DMS 273 treated with DMSO at 0.1 percent for 48 hours (cell line): ENCODE measurements around the gene HTRA1.

Experiments
- DNase-seq: peaks from one replicate; lab custom pipeline; 2025; lab: John Stamatoyannopoulos, UW

HTRA1 gene

DNA sequence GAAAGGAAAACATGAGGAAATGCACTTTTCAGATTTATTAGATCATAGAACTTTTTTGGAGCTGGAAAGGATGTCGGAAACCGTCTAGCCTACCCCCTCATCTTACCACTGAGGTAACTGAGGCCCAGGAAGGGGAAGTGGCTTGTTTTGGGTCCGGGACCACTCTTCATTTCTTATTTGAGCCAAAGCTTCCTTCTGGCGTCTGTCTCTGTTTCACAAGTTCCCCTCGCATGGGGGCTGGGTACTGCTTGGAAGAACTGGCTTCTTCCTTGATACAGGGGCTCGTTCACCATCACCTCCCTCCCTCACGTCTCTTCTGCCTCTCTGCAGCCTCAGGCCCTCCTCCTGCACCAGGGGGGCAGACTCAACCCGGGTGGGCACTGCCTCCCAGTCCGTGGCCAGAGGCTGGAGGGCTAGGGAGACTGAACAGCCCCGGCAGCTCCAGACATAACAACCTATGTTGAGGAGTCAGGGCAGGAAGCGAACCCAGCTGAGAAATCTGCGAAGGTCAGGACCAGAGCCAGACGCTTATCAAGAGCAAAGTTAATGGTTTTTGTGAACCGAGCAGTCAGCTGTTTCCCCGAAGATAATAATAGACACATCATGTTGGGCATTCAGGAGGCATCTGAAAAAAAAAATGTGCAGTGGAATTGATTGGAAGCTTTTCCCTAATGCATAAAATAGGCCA is 12.9 kb downstream of the HTRA1 start:
- DNase-seq: no peak

DNA sequence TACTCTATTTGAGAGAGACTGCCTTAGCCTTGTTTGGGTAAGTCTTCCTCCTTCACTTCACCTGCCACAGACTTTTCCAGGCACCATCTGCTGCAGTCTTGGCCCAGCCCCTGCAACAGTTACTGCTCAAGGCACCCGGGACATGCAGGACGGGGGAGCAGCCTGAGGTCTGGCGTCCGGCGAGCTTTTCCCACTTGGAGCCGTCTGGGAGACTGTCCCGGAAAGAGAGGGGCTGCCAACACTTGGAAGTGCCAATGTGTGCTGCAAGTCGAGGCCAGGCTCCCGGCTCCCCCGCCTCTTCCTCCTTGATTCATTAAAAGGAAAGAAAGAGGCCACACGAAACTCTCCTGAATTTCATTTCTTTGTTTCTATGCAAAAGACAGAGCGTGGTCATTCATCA is 13.7 kb downstream of the HTRA1 start:
- no peak for DNase-seq

DNA sequence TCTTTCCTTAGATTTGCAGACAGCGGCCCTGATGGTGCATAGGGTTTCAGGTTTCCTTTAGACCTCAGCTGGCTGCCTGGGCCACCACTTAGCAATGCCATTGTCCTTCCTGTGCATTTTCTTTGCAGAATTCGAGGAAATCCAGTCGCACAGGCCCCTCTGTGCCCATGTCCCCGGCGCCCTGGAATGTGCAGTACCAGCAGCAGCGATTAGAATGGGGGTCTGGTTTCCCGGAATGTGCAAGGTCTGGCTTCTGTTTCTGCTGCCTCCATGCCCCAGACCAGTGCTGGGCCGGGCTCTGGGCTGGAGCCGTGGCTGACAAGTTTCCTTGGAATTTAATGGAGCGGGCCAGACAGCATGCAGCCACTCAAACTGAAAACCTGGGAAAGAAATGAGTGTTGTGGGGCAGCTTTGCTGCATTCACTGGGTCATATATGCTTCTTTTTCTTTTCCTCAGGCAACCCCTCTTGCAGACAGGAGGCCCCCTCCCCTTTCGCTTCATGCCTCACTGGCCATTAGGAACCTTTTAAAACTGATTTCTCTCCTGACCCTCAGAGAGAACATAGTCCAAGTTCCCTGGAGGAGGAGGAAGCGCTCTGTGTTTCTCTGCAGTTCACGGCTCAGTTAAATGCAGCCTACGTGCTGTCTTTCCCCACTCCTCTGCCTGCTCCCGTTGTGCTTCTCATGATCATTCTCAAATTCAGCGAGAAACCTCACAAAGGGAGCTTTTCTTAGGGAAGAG is 14.4 kb downstream of the HTRA1 start:
- no peak for DNase-seq

DNA sequence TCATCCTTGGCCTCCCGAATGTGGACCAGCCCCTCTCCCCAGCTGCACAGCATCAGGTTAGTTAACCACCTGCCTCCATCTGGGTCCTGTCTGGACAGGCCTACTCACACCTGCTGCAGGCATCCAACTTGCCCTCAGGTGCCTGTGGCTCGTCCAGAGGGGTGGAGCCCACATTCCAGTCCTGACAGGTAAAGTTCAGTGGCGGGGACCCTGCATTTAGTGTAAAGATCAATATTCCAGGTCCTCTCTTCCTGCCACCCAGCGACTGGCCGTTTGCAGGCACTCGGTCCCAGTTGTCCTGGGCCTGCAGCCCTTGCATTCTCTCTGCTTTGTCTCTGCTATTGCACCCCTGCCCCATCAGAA is 15.0 kb downstream of the HTRA1 start:
- no peak for DNase-seq

DNA sequence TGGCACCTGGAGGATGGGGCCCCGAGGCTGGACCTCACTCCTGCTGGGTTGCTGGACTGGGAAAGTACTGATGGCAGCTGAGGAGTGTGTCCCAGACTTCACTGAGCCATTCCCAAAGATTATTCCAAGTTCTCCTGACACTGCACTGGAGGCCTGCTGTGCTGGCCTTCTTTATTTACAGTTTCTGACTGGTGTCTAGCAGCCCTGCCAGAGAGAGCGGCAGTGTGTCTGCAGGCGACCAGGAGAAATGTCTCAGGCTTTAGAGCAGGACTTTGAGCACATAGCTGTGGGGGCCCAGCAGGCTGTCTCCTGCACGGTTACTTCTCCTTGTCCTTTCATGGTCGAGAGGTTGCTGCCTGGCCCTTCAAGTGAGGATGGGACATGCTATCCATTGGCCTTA is 16.1 kb downstream of the HTRA1 start:
- DNase-seq: no peak

DNA sequence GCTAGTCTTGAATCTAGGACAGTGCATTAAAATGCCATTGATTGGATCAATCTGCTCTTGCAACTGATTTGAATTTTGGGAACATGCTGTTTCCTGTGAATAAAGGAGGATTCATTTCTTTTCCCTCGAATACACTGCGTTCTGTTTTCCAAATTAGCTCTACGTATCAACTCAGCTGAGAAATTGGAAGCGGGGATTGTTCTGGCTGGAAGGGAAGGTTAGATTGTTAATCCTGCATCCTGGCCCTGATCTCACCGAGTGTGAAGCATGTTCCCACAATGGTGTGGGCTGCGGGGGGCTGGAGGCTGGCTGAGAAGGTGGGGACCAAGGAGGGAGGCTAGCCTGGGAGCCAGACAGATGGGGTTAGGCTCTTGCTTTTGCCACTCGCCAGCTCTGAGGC is 17.6 kb downstream of the HTRA1 start:
- no peak for DNase-seq

DNA sequence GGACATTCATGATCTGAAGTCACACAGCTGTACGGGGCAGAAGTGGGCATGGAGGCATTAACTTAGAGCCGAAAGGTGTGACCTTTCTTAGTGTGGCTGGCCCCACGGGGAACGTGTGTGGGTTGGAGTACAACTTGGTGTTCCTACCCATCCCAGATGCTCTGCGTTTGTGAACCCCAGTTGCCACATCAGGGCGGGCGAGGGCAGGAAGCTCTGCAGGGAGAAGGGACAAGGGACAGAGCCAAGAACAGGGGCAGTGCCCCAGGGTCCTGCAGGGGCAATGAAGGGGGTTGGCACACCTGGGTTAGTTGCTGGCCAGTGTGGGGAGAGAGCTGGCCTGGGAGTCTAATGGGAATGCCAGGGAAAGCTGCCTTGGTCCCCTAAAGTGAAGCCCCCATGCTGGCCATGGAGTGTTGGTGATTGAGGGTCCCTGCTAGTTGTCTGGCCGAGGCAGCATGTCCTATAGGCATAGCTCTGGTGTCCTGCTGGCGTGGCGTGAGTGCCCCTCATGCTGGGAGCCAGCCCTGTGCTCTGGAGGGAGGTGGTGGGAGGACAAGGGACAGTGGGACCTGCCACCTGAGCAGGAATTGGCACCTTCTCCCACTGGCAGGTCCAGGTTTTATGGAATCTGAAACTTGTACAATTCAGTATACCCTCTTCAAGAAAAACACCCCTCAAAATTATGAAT is 18.9 kb downstream of the HTRA1 start:
- no peak for DNase-seq

DNA sequence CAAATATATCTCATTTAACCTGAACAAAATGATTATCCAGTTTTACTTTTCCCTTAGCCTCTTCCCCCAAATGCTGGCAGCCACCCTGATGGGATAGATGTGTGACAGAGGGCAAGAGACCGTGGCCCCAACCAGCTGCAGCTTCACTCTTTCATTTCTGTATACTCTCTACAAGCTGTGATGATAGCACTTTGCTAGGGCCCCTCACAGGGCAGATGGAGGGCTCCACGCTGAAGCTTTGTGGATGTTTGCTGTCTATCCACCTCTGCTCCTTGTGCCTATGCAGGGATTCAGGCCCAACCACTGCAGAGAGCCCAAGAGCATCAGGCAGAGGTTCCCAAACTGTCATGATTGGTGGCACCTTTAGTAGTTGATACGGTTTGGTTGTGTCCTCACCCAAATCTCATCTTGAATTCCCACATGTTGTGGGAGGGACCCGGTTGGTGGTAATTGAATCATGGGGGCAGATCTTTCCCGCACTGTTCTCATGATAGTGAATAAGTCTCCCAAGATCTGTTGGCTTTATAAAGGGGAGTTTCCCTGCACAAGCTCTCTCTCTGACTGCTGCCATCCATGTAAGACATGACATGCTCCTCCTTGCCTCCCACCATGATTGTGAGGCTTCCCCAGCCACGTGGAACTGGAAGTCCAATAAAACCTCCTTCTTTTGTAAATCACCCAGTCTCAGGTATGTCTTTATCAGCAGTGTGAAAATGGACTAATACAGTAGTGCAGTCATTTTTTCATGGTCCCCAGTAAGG is 20.1 kb downstream of the HTRA1 start:
- DNase-seq: no peak

DNA sequence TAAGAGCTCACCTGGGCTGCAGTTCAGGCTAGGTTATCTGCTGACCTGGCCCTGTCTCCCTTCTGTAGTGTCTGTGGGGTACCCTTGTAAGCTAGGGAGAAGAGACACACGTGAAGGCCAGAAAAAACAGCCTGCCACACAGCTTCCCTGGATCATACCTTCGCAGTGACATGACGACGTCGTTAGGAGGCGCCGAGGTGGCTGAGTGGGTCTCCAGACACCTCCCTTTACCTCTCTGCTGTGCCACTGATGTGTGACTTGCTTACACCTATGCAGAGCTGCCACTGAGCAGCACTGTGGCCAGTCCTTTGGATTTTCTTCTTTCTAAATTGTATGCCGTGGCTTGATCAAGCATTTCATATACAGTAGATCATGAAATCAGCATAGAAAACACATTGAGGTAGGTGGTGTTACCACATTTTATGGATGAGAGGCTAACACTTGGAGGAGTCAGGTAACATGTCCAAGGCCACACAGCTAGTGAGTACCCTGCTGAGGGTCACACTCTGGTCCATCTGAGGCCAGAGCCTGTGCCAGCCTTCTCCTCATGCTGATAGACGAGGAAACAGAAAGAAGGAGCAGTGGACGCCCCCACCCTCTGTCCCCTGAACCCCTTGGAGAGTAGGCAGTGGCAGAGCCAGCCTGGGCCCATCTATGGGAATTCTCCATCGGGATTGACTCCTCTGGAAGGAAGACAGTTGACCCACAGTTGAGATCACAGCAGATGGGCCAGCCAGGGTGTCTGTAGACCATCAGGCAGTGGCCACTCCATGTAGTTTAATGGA is 23.1 kb downstream of the HTRA1 start:
- no peak for DNase-seq

DNA sequence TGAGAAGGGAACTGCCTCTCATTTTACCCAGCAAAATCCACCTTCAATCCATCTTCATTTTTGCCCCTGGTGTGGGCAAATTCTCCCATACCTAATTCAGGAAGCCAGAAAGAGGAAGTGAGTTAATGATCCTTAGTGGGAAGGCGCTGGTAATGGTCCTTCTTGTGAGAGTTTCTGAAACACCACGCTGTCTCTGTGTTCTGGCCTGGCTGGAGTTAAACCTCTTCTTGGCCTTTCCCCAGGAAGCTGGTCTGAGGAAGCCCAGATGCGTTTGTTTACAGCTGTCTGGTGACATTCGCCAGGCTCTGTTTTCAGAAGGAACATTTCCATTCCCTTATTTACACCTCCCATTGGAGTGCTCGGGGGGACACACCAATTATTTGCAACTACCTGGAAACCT is 24.3 kb downstream of the HTRA1 start:
- no peak for DNase-seq

DNA sequence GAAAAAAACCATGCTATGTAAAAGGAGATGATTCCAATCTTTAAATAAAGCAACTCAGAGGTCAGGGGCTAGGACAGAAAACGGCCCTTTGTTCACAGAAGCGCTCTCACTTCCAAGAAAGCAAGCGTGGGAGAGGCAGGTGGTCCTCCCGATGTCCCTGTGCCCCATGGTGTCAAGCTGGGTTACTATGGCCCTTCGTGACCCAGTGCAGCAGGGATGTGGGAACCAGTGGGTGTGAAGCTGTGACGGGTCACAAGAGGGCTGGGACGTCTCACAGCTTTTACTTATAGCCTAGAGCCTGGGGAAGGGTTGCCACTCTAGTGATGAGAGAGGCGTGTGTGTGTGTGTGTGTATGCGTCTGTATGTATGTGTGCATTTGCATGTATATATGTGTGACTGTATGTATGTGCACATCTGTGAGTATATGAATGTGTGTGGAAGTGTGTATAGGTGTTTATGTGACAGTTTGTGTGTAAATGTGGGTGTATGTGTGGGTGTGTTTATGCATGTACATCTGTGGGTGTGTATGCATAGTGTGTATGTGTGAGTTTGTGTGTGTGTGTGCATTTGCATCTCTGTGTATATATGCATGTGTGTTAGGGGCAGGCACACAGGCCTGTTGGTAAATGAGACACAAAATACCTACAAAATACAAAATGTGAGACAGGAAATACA is 25.2 kb downstream of the HTRA1 start:
- no peak for DNase-seq

DNA sequence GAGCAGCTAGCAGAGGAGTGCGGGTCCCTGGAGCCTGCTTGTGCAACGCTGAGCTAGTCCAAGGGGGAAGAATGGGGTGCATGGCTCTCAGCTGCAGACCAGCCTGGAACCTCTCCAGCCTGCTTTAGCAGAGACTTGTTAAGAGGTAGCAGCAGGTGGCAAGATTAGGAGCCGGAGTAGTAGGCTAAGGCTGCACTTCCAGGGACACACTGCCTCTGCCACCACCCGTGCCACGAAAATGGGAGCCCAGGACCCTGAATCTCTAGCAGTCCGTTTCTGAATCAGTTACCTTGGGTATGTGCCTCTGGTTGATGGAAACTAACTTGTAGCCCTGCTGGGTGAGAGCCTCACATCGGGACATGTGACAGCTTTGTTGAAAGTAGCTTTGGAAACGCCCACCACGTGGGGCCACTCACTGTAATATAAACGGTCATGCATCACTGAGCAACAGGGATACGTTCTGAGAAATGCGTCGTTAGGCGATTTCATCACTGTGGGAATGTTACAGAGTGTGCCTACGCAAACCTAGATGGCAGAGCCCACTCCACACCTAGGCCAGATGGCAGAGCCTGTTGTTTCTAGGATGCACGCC is 25.9 kb downstream of the HTRA1 start:
- no peak for DNase-seq

DNA sequence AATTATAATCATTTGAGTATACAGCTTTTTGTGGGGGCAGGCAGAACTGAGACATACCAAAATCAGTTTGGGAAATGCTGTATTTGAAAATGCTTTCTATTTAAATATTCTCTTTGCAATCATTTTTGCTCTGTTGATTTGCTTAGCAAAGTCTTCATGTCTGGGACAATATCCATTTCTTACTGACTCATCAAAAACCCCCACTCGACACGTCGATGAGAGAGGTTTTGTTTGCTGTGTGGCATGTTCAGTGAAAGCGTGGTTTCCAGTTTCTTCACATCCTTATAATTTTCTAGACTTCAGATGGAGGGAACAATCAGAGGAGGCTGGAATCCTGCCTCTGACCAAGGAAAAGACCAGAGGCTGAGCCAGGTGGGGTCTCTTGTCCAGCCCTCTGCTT is 28.9 kb downstream of the HTRA1 start:
- DNase-seq: no peak

DNA sequence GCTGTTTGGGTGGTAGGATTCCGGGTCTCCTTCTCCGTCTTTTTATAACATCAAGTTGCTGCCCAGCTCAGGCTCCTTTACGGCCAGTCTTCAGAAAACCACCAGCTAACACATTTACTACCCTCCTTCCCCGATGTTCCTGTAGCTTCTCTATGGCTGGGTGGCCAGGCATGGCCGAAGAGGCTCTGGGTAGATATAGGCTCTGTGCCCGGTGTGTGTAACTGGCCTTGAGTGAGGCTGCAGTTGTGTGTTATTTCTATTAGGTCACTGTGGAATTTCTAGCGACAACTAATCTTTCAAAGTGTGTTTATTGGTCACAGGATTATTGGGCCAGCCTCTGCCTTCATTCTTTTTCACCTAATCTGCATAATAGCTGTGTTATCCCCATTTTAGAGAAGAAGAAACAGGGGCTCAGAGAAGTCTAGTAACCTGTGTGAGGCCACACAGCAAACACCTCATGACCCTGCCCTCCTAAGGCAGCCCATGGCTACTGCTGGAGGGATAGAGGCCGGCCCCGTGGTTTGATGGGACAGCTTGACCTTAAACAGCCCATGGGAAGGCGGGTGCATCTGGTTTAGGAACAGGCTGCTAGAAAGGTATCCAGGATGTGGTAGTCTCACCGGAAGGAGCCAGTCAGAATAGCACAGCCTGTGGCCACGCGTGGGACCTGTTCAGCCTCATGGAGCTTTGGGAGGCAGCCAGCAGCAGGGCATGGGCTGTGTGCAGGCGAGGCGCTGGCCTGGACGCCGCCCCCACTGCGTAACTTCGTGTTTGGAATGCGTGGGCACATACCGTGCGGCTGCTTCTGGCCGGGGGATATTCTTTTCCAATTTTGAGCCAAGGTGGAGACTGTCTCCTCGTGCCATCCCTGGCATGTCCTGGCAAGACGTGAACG is 29.7 kb downstream of the HTRA1 start:
- DNase-seq: no peak

DNA sequence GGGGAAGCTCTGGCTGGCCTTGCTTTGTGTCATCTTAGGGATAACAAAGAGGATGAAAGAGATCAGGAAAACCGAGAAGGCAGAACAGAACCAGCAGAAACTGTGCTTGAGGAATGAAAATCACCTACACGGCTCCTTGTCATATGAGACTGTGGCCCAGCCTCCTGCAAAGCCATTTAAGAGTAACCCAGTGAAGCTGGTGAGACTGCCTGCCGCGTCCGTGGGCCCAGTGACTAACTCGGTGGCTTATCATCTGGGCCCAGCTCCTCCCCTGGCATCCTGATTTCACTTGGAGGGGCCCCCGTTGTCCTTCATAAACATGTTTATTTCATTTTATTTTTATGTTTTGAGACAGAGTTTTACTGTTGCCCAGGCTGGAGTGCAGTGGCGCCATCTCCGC is 30.7 kb downstream of the HTRA1 start:
- no peak for DNase-seq

DNA sequence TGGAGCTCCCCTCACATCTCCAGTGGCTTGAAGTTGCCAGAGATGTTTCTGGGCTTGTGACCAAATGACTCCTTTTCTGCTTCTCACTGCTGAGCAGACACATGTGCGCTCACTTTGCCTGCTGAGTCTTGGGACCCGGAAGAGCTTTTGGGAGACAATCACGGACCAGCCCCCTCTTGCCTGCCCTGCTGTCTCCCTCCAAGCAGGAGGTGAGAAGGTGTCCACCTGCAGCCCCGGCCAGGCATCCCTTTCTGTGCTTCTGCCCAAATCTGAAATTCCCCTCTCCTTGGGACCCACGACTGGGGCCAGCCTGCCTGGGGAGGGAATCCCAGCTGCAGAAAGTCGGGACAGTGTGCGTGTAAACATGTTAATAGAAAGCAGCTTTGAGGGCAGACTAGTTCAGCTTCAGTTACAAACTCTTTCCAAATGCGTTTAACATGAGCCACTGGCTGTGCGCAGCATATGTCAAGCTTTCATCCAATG is 31.7 kb downstream of the HTRA1 start:
- DNase-seq: no peak

DNA sequence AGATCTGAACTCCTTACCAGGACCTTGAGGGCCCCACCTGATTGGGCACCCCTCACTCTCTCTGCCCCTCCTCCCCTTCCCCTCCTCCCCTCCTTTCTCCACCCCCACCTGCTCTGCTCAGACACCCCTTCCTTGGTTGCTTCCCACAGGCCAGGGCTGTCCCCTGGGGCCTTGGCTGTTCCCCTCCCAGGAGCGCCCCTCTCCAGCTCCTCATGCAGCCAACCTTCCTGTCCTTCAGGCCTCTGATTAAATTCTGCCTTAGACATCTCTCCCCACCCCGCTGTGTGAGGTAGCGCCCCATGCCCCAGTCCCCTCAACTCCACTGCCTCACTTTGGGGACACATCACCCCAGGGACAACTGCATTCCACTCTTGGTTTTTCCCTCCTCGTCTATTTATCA is 32.4 kb downstream of the HTRA1 start:
- no peak for DNase-seq

DNA sequence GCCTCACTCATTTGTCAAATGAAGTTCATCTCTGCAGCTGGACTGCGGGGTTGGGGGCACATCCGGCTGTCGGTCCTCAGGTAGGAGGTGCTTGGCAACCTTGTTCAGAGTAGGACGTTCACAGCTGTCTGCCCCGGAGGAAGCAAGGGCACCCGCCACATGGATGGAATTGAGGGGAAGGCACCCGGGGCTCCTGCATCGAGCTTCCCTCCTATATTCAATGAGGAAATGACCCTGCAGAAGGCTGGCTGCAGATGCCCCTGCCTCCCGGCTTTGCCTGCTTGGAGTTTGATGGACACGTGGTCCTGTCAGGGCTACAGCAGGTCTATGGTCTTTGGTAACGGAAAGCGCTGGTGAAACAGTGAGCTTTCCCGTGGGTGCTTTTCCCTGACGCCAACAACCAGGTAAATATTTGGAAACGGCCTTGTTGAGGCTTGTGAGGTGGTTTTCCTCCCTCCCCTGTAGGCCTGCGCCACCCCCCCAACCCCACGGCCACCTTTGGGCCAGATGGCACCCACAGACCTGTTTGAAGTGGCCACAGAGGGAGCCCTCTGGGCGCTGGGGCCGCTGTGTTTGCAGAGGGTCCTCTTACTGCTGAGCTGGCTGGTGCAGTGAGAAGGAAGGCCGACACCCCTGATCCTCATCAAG is 32.9 kb downstream of the HTRA1 start:
- DNase-seq: no peak

DNA sequence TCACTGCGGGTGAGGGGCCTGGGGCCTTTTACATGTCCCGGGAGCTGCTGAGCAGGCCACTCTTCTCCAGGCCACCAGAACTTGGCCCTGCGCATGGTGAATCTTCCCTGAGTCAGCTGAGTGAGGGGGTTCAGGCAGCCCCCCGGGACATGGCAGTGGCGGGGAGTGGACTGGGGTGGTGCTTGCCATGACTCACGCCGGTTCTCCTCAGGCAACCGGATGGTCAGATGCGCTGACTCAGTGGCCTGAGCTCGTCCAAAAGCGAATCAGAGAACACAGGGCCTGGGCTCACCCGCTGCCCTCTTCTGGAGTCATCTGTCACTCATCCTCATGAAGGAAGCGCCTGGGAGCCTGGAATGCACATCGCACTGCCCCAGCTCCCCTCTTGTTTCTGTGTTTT is 33.5 kb downstream of the HTRA1 start:
- no peak for DNase-seq
